Osteocyte (in vitro differentiated cells): ENCODE measurements around the gene VGLL2. TPM values are rescaled to one million over a fixed set of nuclear protein-coding genes. Genes with fewer than 3 reads are reported as not detected.

ENCODE experiments used
- DNase-seq: peaks from one replicate; pipeline ENCODE4 v3.0.0; 2021; ENCODE audit warnings: mixed read lengths; ENCODE audit not compliant: unreplicated experiment; ENCODE audit errors: extremely low spot score
- H3K27ac Mint-ChIP-seq: one replicate; pipeline ENCODE4 v1.8.0; 2021; ENCODE audit warnings: mild to moderate bottlenecking, mixed read lengths; ENCODE audit not compliant: unreplicated experiment
- H3K27me3 Mint-ChIP-seq: one replicate; pipeline ENCODE4 v1.8.0; 2021; ENCODE audit warnings: mixed read lengths; ENCODE audit not compliant: unreplicated experiment
- H3K36me3 Mint-ChIP-seq: one replicate; pipeline ENCODE4 v1.8.0; 2021; ENCODE audit warnings: mixed read lengths; ENCODE audit not compliant: unreplicated experiment
- H3K4me1 Mint-ChIP-seq: one replicate; pipeline ENCODE4 v1.8.0; 2021; ENCODE audit warnings: mixed read lengths; ENCODE audit not compliant: unreplicated experiment
- H3K4me3 Mint-ChIP-seq: one replicate; pipeline ENCODE4 v1.8.0; 2021; ENCODE audit warnings: mild to moderate bottlenecking, moderate library complexity, mixed read lengths; ENCODE audit not compliant: unreplicated experiment
- H3K9me3 Mint-ChIP-seq: one replicate; pipeline ENCODE4 v1.8.0; 2021; ENCODE audit warnings: mixed read lengths; ENCODE audit not compliant: unreplicated experiment
- CTCF ChIP-seq: fragments of 200-600 bp; sonication (generic); IDR thresholded peaks from 2 replicates; pipeline ENCODE4 v1.5.0; 2021; ENCODE audit warnings: antibody characterized with exemption, mild to moderate bottlenecking, moderate library complexity
- total RNA-seq: library from RNA; stranded (reverse); gene quantifications from 2 replicates; pipeline ENCODE4 v1.2.1, GENCODE V29; 2021

Gene VGLL2
- total RNA-seq, 1 donor from 2014 or later = not detected

- DNase-seq = no peak
- no peaks in the 10 kb centered on the region for H3K36me3 Mint-ChIP-seq
- peaks cover 88% of the 10 kb centered on the region for H3K27me3 Mint-ChIP-seq
- no peak for TF ChIP-seq CTCF
- no peak overlapping the region for H3K27ac Mint-ChIP-seq
- H3K4me3 Mint-ChIP-seq = peak overlapping the region; percentile 70
- peaks cover 24% of the 10 kb centered on the region for H3K4me1 Mint-ChIP-seq
- no peaks in the 10 kb centered on the region for H3K9me3 Mint-ChIP-seq
Measured at GRCh38 chr6:117266257-117267053, 1.1 kb downstream of the VGLL2 start.

- Mint-ChIP-seq H3K36me3 (no peaks in the 10 kb centered on the region), H3K9me3 (no peaks in the 10 kb centered on the region), H3K4me3 (no peak overlapping the region), H3K27ac (no peak overlapping the region), H3K4me1 (peaks cover 24% of the 10 kb centered on the region), H3K27me3 (peaks cover 87% of the 10 kb centered on the region)
- DNase-seq = no peak
- no peak for TF ChIP-seq CTCF
Measured at GRCh38 chr6:117267054-117267347, 1.6 kb downstream of the VGLL2 start.

- H3K27me3 Mint-ChIP-seq = peaks cover 89% of the 10 kb centered on the region
- no peak for TF ChIP-seq CTCF
- no peak overlapping the region for H3K27ac Mint-ChIP-seq
- H3K36me3 Mint-ChIP-seq = no peaks in the 10 kb centered on the region
- H3K4me3 Mint-ChIP-seq = no peak overlapping the region
- no peak for DNase-seq
- no peaks in the 10 kb centered on the region for H3K9me3 Mint-ChIP-seq
- peaks cover 24% of the 10 kb centered on the region for H3K4me1 Mint-ChIP-seq
Measured at GRCh38 chr6:117267766-117268534, 2.6 kb downstream of the VGLL2 start.

- no peaks in the 10 kb centered on the region for H3K36me3 Mint-ChIP-seq
- H3K4me1 Mint-ChIP-seq = peaks cover 24% of the 10 kb centered on the region
- no peak for DNase-seq
- H3K27ac Mint-ChIP-seq = no peak overlapping the region
- H3K27me3 Mint-ChIP-seq = peaks cover 90% of the 10 kb centered on the region
- H3K9me3 Mint-ChIP-seq = no peaks in the 10 kb centered on the region
- no peak for TF ChIP-seq CTCF
- H3K4me3 Mint-ChIP-seq = no peak overlapping the region
Measured at GRCh38 chr6:117268924-117269323, 3.6 kb downstream of the VGLL2 start.

DNA sequence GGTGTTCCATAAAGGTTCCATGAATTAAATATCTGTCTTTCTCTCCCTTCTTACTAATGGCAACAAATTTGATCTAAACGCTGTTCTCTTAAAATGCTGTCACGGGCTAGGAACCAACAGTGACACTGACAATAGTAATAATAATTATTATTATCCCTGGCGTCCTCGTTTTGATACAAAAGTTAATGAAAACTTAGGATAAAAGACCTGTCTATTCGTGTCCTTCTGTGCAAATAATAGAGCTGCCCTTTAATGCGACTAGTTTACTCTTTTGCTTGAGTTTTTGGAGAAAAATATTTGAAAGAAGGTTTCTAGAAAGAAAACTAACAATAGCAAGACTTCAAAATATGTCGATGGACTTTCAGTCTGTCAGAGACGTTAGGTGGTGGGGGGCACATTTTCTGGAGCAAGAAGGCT lies 4.3 kb downstream of the VGLL2 start:
- H3K9me3 Mint-ChIP-seq = no peaks in the 10 kb centered on the region
- H3K4me3 Mint-ChIP-seq = peak overlapping the region; percentile 35
- H3K36me3 Mint-ChIP-seq = no peaks in the 10 kb centered on the region
- peaks cover 90% of the 10 kb centered on the region for H3K27me3 Mint-ChIP-seq
- TF ChIP-seq CTCF = no peak
- DNase-seq = no peak
- H3K4me1 Mint-ChIP-seq = peaks cover 20% of the 10 kb centered on the region
- no peak overlapping the region for H3K27ac Mint-ChIP-seq
